SW 1271 (cell line): ENCODE data around the gene PAIP2.

ENCODE experiments used
- DNase-seq, 2 experiments: peaks; one replicate each; lab custom pipeline; 2025; lab: John Stamatoyannopoulos, UW

The PAIP2 gene

GRCh38 chr5:139341689-139342422, at the start of gene PAIP2:
Gene PAIP2 (plus strand): TSS chr5:139341854. CDS start chr5:139363785, 21,931 bp downstream.
- peak; percentile 97 to 98 for DNase-seq

DNA sequence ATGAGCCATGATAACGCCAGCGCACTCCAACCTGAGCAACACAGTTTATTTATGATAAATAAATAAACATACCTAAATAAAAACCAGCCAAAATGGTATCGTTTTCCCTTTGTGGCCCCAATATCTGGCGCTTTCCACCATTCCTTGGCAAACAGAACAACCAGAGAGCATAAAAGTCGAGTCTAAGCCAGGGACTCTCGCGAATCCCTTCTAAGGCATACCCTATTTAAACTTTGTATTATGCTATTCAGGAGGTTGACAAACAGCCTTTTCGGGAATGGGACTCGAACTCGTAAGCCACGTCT, 48.5 kb upstream of the PAIP2 start:
- DNase-seq = no peak

DNA sequence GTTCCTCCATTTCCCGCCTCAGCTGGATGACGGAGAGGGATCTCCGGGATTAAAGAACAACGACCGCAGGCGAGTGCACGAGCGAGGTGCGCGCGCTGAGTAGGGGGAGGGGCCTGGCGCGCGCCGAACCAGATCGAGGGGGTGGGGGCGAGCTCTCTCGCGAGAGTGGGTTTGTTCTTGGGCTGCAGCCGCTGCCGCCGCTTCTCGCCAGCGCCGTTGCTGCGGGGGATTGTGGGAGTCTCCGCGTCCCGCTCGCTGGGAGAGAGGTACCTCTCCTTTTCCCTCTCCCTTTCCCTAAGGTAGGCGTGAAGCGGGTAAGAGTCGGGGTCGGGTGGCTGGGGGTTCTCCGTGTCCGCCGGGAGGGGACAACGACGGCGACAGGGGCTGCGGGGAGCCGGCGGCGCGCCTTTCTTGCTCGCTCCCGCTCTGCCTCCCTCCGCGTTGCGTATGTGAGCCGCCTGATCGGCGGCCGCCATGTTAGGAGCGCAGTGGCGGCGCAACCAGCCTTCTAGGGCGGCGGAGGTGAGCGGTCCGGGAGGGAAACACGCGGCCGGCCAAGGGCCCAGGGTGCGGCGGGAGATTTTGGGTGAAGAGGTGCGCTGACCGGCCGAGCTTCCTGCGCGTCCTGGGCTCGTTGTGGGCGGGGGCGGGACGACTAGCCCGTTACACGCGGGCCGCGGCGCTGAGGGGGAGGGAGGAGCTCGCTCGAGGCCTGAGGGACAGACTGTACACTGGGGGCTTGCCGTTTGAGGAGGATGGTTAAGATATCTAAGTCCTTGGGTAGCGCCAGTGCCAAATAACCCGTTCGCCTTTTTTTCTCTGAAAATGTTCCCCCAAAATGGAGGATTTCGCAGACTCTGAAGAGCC, 47.9 kb upstream of the PAIP2 start, which contains the start of gene MATR3:
Gene MATR3, plus strand, starts transcription at position 234 of the 867 bp plus-strand sequence. CDS start 13,676 bp downstream, outside the sequence.
- peak; percentile 93 to 97 for DNase-seq

DNA sequence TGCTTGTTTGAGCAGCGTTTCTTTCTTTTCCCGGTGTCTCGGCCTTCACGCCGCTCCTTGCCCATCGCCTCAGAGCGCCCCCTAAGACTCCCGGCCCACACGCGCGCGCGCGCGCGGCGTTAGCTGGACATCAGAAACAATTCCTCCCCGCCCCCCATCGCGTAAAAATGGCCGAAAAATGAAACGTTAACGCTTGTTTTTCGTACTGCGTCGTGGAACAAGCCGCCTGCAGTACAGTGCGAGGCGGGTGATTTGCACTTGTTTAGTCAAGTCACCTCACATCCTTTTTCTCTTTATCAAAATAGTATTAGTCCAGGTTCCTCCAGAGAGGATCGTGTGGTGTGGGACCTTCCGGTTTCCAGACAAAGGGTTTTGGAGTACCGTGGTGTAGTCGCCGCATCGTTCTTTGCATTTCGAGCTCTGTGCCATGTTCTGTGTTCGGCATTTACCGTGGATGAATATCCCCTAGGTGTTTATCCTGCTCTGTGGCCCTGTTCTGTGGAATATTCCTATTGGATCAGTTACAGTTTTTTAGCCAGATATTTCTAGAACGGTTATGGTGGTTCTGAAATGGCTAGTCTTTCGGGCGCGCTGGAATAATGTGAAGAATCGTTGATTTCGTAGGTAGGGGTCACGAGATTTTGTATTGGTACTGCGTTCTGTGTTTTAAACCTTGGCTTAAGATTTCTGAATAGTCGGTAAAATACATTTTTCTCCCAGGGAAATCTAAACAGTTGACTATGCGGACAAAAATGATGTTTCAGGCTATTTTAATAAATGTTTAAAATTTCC, 47.1 kb upstream of the PAIP2 start:
- DNase-seq = peak; percentile 83 to 88

DNA sequence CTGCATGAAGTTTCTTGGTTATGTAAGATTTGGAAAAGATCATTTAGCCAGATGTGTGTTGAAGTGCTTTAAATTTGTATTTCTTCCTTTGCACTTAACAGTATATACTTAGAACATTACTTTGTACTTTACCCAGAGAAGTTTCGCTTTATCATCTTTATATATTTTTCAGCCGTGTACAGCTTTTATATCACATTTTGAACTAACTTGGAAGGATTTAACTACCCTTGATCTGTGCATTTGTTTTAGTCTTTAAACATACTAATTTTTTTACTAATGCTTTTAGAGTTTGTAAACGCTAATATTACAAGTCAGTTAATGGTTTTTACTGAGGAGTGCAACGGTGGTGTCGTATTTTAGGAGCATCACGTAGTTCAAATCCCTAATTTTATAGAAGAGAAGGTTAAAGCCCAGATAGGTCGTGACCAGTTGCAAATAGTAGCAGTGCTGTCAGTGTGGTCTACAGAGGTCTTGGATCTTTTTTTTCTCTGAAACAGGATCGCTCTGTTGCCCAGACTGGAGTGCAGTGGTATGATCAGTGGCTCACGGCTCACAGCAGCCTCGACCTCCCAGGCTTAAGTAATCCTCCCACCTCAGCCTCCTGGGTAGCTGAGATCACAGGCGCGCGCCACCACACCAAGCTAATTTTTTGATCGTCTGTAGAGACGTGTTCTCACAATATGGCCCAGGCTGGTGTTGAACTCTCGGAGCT, 46.2 kb upstream of the PAIP2 start:
- peak in 1 of 2 experiments; percentile 23 for DNase-seq

- DNase-seq = no peak
Observed at GRCh38 chr5:139296198-139296597, 45.5 kb upstream of the PAIP2 start.

DNA sequence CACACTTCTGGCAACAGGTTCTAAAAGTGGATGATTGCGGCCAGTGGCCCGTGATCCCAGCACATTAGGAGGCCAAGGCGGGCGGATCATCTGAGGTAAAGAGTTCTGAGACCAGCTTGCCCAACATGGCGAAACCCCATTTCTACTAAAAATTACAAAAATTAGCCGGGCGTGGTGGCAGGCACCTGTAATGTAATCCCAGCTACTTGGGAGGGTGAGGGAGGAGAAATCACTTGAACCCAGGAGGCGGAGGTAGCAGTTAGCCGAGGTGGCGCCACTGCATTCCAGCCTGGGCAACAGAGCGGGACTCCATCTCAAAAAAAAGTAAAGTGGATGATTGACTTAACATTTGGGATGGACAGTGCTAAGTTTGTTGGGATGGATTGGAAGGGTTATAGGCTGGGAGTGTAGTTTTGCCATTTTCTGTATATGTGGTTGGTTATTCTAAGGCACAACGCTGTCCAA, 44.8 kb upstream of the PAIP2 start:
- no peak for DNase-seq

GRCh38 chr5:139297439-139298133, 44.1 kb upstream of the PAIP2 start:
- no peak for DNase-seq

- DNase-seq = no peak
Observed at GRCh38 chr5:139298242-139298641, 43.4 kb upstream of the PAIP2 start.

- no peak for DNase-seq
Observed at GRCh38 chr5:139299486-139299885, 42.2 kb upstream of the PAIP2 start.

DNA sequence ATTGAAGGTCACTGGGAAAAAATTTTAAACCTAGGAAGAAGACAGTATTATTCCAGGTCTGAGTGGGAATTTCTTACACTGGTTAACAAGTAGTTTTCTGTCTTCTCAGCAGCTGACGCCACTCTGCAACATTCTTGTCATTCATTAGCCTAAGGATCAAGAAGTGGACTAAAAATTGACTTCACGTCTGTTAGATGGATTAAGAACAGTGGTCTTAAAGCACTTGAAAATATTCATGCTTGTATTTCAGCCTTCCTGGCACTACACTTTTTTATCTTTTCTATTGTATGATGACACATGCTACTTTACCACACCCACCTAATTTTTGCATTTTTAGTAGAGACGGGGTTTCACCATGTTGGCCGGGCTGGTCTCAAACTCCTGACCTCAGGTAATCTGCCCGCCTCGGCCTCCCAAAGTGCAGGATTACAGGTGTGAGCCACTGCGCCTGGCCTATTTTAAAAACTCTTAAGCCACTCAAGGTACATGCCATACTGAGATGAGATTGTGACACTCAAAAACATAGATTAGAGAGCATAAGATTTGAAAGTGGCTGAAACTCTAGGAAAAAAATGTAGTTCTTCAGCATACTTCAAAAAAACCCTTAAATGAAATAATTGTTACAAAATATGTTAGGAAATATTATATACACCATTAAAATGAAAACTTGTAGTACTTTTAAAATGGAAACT, 39.7 kb upstream of the PAIP2 start:
- DNase-seq = no peak

DNA sequence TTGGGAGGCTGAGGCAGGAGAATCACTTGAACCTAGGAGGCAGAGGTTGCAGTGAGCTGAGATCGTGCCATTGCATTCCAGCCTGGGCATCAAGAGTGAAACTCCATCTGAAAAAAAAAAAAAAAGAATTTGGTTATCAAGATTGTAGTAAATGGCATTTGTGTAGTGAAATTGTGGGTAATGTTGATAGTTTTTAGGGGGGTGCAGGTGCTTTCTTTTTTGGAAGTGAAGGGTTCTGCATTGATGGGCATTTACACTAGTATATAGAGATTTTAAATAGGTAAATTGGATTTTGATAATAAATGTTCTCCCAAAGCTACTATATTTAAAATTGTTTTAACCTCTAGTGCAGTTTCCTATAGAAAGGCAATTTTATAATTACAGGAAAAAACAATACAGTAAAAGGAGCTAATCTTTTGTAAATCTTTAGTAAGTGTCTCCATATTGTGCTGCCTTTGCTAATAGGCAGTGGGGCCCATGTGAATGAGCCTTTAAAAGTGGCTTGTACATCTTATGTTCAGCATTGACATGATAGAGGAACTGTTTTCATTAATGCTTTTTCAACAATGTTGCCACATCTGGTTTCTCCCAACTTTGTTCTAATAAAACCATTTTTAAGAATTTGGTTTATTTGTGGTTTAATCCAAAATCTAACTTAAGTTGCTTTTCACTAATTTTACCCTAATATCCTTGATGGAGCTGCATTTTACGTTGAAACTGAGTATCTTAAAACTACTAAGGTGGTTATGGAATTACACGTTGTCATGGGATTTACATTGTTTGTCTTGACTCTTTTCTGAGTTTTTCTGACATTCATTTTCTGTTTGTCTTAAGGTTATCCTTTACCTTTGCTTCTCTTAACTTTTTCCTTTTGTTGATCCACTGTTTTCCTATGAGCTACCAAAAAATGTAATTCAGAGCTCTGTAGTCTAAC, 37.0 kb upstream of the PAIP2 start:
- no peak for DNase-seq

DNA sequence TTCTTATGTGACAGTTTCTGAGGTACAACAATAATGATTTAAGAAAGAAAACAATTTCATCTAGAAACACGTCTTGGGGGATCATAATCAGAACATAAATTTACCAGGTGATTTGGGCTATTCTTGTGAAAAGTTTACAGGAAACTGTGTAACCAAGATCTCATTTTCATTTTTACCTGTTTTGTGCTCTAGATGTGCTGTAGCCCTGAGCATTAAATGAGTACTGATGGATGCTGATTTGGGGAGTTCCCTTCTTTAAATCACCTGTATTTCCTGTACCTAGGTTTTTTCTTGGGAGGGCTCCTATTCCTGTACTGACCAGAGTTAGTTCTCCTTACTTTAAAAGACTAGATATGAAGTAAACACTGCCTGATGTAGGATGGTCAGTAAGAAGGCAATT, 35.5 kb upstream of the PAIP2 start:
- no peak for DNase-seq

- DNase-seq = no peak
Observed at GRCh38 chr5:139306628-139307379, 34.9 kb upstream of the PAIP2 start.

DNA sequence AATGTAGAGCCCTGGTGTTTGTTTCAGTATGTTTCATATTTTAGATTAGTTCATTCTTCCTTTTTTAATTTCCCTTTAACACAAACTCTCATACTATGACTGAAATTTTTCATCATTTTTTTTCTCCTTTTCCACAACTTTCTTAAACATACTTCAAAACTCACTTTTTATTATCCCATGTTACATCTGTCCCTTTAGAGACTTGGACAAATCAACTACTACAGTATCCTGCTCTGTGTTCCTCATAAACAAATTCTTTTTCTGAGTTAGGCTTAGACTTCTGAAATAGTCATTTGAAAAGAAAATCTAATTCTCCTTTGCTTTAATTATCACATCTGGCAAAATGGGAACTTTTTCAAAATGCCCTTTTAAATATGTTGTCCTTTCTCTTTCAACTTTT, 32.9 kb upstream of the PAIP2 start:
- no peak for DNase-seq

DNA sequence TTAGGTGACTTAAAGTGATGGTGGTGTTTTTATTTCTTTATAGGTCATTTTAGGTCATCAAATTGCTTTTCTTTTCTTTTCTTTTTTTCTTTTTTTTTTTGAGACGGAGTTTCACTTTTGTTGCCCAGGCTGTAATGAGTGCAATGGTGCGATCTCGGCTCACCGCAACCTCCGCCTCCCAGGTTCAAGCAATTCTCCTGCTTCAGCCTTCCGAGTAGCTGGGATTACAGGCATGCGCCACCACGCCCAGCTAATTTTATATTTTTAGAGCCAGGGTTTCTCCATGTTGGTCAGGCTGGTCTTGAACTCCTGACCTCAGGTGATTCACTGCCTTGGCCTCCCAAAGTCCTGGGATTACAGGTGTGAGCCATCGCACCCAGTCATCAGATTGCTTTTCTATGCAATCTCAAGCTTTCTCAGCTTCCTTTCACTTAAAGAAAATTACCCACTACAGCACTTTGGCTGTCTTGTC, 30.9 kb upstream of the PAIP2 start:
- DNase-seq = peak in 1 of 2 experiments; percentile 51

GRCh38 chr5:139312075-139312474, 29.6 kb upstream of the PAIP2 start:
- no peak for DNase-seq

GRCh38 chr5:139314276-139314675, 27.4 kb upstream of the PAIP2 start:
- no peak for DNase-seq
